Fibroblast of mammary gland (primary cell): ENCODE measurements around the gene NAT9.

Source experiments
- DNase-seq: peaks from one replicate; pipeline ENCODE4 v3.0.0-alpha.2; 2010; ENCODE audit warnings: low read depth
- H3K4me3 ChIP-seq: 2 replicates; pipeline ENCODE4 v1.5.1; 2011; ENCODE audit warnings: low read depth, mild to moderate bottlenecking, low read length, moderate library complexity; ENCODE audit not compliant: control insufficient read depth
- TF ChIP-seq, protein P1 (sequence below): conservative IDR thresholded peaks from 2 replicates; pipeline ENCODE4 v1.5.1; 2011; ENCODE audit warnings: low read depth, low read length, inconsistent platforms; ENCODE audit not compliant: control insufficient read depth, insufficient read depth

NAT9 gene

GRCh38 chr17:74768763-74769114, 7.4 kb downstream of the NAT9 start:
- H3K4me3 ChIP-seq = no peak overlapping the region
- no peak for DNase-seq
- TF ChIP-seq, protein P1, sequence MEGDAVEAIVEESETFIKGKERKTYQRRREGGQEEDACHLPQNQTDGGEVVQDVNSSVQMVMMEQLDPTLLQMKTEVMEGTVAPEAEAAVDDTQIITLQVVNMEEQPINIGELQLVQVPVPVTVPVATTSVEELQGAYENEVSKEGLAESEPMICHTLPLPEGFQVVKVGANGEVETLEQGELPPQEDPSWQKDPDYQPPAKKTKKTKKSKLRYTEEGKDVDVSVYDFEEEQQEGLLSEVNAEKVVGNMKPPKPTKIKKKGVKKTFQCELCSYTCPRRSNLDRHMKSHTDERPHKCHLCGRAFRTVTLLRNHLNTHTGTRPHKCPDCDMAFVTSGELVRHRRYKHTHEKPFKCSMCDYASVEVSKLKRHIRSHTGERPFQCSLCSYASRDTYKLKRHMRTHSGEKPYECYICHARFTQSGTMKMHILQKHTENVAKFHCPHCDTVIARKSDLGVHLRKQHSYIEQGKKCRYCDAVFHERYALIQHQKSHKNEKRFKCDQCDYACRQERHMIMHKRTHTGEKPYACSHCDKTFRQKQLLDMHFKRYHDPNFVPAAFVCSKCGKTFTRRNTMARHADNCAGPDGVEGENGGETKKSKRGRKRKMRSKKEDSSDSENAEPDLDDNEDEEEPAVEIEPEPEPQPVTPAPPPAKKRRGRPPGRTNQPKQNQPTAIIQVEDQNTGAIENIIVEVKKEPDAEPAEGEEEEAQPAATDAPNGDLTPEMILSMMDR = no peak

- H3K4me3 ChIP-seq = no peak overlapping the region
- peak; percentile 81 for DNase-seq
- TF ChIP-seq, protein P1 = no peak
Observed at GRCh38 chr17:74768069-74768762, 7.9 kb downstream of the NAT9 start.

DNA sequence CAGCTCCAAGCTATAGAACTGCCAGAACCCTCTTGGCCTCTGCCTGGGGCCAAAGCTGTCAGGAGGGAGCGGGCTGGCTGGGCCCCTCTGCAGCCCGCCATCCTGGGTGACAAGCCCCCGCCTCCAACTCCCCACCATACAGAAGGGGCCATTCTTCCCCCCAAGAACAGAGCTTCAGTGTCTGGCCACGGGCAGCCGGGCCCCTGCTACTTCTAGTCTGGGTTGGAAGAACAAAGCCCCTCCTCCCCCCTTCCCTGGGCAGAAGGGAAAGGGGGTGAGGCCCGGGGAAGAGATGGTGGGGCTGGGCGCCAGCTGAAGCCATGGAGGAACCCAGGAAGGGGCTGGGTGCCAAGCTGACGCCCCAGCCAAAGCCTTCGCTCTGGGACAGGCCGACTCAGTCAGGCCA, 9.0 kb downstream of the NAT9 start:
- TF ChIP-seq, protein P1 = no peak
- H3K4me3 ChIP-seq = no peak overlapping the region
- DNase-seq = no peak

DNA sequence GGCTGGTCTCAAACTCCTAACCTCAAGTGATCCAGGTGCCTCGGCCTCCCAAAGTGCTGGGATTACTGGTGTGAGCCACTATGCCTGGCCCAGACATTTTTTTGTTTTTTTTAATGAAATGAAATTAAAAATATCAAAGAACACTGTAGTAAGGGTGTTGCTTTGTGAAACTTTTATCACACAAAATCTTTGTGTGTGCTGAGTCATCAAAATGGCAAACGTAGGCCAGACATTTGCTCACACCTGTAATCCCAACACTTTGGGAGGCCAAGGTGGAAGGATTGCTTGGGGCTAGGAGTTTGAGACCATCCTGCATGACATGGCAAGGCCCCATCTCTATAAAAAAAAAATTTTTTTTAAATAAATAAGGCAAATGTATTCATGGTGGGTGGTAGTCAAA, 9.7 kb downstream of the NAT9 start:
- TF ChIP-seq, protein P1 = no peak
- no peak for DNase-seq
- H3K4me3 ChIP-seq = no peak overlapping the region

GRCh38 chr17:74764751-74765286, 11.3 kb downstream of the NAT9 start:
- TF ChIP-seq, protein P1 = no peak
- no peak overlapping the region for H3K4me3 ChIP-seq
- no peak for DNase-seq

DNA sequence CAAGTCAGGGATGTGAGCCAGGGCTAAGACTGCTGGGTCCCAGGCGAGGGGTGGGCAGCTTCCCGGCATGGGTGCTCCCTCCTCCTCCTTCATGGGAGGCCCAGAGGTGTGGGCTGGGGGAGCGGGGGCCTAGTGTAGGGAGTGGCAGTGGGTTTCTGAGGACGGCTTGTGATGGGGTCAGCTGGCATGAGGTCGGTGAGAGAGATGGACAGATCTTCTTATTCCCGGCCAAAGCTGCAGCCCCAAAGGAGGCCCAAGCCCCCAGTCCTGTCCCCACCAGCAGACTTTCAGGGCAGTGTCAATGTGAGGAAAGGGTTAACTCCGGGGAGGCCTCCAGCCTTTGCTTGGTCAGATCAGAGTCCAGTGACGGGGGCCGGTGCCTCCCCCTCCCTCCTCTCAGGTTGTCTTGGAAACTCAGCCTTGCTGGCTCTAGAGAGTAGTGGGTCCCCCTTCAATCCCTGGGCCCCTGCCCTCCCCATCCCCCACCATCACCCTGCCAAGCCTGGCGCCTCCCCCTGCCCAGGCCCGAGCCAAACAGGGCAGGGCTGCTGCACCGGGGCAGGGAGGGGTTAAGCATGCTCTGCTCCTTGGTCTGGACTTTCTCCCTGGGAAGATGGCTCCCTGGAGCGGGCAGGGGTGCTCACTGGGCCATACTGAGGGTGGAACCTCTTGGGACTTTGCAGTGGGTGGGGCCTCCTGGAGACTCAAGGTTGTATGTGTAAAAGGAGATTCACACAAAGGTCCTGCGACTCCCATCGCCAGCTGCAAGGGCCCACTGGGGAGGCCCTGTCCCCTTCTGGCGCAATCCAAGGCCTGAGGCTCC, 12.4 kb downstream of the NAT9 start:
- DNase-seq = no peak
- H3K4me3 ChIP-seq = no peak overlapping the region
- TF ChIP-seq, protein P1 = no peak
